Measurements from ENCODE around the gene ZNF709.
A peak's percentile ranks its signal among the peaks of the same experiment; 100 is the strongest.

ZNF709 gene

GRCh38 chr19:12513531-12514061 is 29.0 kb upstream of the ZNF709 start:
- H3K4me1 ChIP-seq, result no peaks in the 10 kb centered on the region
- no peak overlapping the region for H2AFZ ChIP-seq
- H3K27me3 ChIP-seq (ENCODE audit: control insufficient read depth, insufficient read depth, low read length), result no peaks in the 10 kb centered on the region
- H3K36me3 ChIP-seq (ENCODE audit: control insufficient read depth, insufficient read depth, low read length), result no peaks in the 10 kb centered on the region
- H3K79me2 ChIP-seq, result no peaks in the 10 kb centered on the region
- H3K4me2 ChIP-seq (ENCODE audit: low read length), result no peak overlapping the region
- TF ChIP-seq CTCF (IDR thresholded peaks at IDR 0.05), result no peak
- no peaks in the 10 kb centered on the region for H3K9me3 ChIP-seq (ENCODE audit: control insufficient read depth, low read length)
- no peak overlapping the region for H3K9ac ChIP-seq
- no peak overlapping the region for H3K27ac ChIP-seq
- H3K4me3 ChIP-seq (ENCODE audit: low read depth, low read length), result no peak overlapping the region

GRCh38 chr19:12497032-12497431 is 12.4 kb upstream of the ZNF709 start:
- H3K9ac ChIP-seq, result no peak overlapping the region
- H3K79me2 ChIP-seq, result no peaks in the 10 kb centered on the region
- H3K36me3 ChIP-seq (ENCODE audit: control insufficient read depth, insufficient read depth, low read length), result no peaks in the 10 kb centered on the region
- H3K4me1 ChIP-seq, result peaks cover 4% of the 10 kb centered on the region
- H3K27ac ChIP-seq, result no peak overlapping the region
- H3K4me3 ChIP-seq (ENCODE audit: low read depth, low read length), result no peak overlapping the region
- H3K4me2 ChIP-seq (ENCODE audit: low read length), result no peak overlapping the region
- no peaks in the 10 kb centered on the region for H3K27me3 ChIP-seq (ENCODE audit: control insufficient read depth, insufficient read depth, low read length)
- TF ChIP-seq CTCF (IDR thresholded peaks at IDR 0.05), result no peak
- H2AFZ ChIP-seq, result peak overlapping the region; percentile 11
- H3K9me3 ChIP-seq (ENCODE audit: control insufficient read depth, low read length), result no peaks in the 10 kb centered on the region

- no peak for TF ChIP-seq CTCF (IDR thresholded peaks at IDR 0.05)
- Histone ChIP-seq H3K4me1 (peaks cover 4% of the 10 kb centered on the region), H3K27ac (no peak overlapping the region), H3K9me3 (ENCODE audit: control insufficient read depth, low read length) (no peaks in the 10 kb centered on the region), H3K27me3 (ENCODE audit: control insufficient read depth, insufficient read depth, low read length) (no peaks in the 10 kb centered on the region), H3K36me3 (ENCODE audit: control insufficient read depth, insufficient read depth, low read length) (no peaks in the 10 kb centered on the region), H3K79me2 (no peaks in the 10 kb centered on the region), H3K4me3 (ENCODE audit: low read depth, low read length) (no peak overlapping the region), H3K9ac (no peak overlapping the region), H2AFZ (peak overlapping the region; percentile 11), H3K4me2 (ENCODE audit: low read length) (no peak overlapping the region)
Observed at GRCh38 chr19:12496480-12496879, 11.9 kb upstream of the ZNF709 start.

GRCh38 chr19:12495002-12495802 is 10.6 kb upstream of the ZNF709 start:
- no peaks in the 10 kb centered on the region for H3K27me3 ChIP-seq (ENCODE audit: control insufficient read depth, insufficient read depth, low read length)
- H2AFZ ChIP-seq, result peak overlapping the region; percentile 94
- H3K4me3 ChIP-seq (ENCODE audit: low read depth, low read length), result peak overlapping the region; percentile 61
- peak overlapping the region; percentile 63 for H3K4me2 ChIP-seq (ENCODE audit: low read length)
- H3K27ac ChIP-seq, result peak overlapping the region; percentile 86
- TF ChIP-seq CTCF (IDR thresholded peaks at IDR 0.05), result peak; percentile 63
- peaks cover 4% of the 10 kb centered on the region for H3K4me1 ChIP-seq
- no peaks in the 10 kb centered on the region for H3K36me3 ChIP-seq (ENCODE audit: control insufficient read depth, insufficient read depth, low read length)
- H3K79me2 ChIP-seq, result no peaks in the 10 kb centered on the region
- H3K9ac ChIP-seq, result peak overlapping the region; percentile 65
- no peaks in the 10 kb centered on the region for H3K9me3 ChIP-seq (ENCODE audit: control insufficient read depth, low read length)

All from parathyroid adenoma (tissue), 2 donors.